NCI-H2081 (cell line): ENCODE measurements around the gene NHS.

Experiments
- DNase-seq, 2 experiments: peaks; one replicate each; lab custom pipeline; 2025; lab: John Stamatoyannopoulos, UW

NHS gene

GRCh38 chrX:17623750-17624149 is 248.8 kb downstream of the NHS start:
- no peak for DNase-seq

- no peak for DNase-seq
Measured at GRCh38 chrX:17627026-17627425, 252.0 kb downstream of the NHS start.

GRCh38 chrX:17628976-17629375 is 254.0 kb downstream of the NHS start:
- no peak for DNase-seq

GRCh38 chrX:17629519-17629918 is 254.5 kb downstream of the NHS start:
- DNase-seq, result no peak

DNA sequence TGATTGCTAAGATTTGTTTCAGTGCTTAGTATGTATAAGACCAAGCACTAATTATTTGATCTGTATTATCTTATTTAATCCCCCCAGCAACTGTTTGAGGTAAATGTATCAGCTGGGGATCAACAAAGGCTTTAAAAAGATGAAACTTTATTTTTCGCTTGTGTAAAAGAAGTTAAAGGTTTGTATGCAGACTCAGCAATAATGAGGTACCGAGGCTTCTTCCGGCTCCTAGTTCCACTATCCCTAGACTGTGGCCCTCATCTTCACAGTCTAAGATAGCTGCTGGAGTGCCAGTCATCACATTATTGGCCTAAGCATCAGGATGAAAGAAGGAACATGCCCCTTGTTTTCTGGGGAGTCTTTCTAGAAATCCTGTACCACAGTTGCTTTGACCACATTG is 256.6 kb downstream of the NHS start:
- no peak for DNase-seq

DNA sequence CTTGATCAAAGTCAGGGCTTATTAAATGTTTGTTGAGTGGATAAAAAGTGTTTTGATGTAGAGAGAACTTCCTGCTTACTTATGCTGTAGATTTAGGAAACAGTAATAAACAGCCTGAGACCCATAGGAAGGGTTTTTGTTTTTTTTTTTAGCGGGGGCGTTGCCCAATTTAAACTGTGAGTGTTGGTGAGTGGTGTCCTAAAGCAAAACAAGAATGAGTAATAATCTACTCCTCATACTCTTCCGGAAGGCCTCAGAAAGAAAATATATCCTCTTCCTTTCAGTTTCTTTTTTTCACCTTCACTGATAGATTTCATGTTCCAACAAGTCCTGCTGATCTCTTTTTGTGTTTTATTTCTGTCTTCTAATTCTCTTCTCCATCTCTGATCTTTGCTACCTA is 257.9 kb downstream of the NHS start:
- no peak for DNase-seq

DNA sequence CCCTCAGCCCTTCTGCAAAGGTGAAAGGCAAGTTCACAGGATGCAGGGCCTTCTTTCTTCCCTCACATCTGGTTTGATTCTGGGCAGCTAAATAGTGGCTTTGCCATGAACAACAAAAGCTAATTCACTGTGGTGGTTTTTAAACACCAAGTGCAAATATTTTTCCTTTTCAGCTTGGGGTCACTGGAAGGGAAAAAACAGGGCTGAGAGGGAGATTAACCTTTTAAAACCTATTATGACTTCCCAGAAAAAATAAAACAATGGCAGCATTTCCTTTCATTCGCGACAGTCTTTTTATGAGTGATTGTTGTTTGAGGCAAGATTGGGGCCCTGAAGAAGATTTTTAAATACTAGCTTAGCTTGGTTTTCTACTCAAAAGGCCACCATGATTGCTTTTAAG is 258.5 kb downstream of the NHS start:
- no peak for DNase-seq

DNA sequence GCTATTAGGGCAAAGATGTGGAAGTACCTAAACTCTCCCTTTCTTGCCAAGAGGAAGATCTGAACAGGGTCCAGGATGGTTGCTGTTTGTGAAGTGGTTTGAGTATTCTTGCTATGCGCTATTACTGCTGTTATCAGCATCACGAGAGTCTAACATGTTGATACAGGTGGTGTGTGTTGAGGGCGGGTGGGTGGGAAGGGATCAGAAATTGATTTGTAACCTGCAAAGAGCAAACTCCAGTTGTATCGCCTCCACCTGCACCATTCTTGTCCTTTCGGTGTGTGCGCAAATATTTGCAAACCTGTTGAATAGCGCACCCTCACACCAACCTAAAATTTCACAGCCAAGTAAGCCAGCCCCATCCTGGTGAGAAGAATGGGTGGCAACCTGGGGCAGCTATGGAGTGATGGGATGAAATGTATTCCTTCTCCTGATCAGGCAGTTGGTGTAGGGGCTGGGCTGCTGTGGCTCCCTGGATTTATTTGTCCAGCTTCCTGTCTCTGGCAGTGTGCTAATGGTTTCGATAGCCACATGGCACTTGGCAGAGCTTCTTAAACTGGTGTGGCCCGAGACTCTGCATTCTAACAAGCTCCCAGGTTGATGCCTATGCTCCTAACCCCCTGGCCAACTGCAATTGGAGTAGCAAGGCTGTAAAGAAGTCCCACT is 259.7 kb downstream of the NHS start:
- DNase-seq, result peak; percentile 50 to 77

DNA sequence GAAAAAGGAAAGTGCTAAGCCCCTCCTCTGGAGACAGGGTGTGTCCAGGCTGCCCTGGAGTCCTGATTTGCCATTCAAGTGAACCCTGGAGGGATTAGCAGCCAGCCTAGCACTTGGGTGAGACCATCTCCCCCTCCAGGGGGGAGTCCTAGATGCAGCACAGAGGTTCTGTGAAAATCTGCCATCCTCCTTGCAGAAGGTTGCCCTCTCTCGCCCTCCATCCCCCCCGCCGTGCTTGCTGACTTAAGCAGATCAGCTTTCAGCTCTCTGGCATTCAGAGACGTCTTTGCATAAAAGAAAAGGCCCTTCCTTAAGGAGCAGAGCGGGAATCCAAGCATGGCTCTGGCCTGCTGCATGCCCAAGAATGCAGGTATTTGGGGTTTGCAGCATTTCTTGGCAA is 260.2 kb downstream of the NHS start:
- no peak for DNase-seq

- DNase-seq, result no peak
Measured at GRCh38 chrX:17637235-17637634, 262.2 kb downstream of the NHS start.

- no peak for DNase-seq
Measured at GRCh38 chrX:17638731-17639130, 263.7 kb downstream of the NHS start.

GRCh38 chrX:17642891-17643290 is 267.9 kb downstream of the NHS start:
- DNase-seq, result no peak

DNA sequence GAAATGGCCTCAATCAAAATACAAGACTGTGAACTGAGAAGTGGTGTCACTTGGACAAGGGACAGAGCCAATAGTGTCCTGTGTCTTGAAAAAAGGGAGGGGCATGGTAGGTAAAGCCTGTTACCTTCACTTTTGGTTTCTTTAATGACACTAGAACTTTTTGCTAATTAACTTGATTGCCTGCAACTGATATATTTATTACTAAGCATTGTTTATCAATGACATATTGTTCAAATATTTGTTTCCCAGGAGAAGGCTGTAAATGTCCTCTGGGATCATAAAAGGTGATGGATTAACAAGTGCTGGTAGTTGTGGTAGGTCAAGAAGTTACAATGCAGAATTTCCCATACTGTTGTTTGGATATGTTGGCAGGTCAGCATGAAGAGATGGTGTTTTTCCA is 268.5 kb downstream of the NHS start:
- DNase-seq, result no peak

- DNase-seq, result no peak
Measured at GRCh38 chrX:17644001-17644400, 269.0 kb downstream of the NHS start.

GRCh38 chrX:17654116-17654515 is 279.1 kb downstream of the NHS start:
- DNase-seq, result no peak

- DNase-seq, result no peak
Measured at GRCh38 chrX:17655211-17656034, 280.4 kb downstream of the NHS start.

- DNase-seq, result no peak
Measured at GRCh38 chrX:17656035-17656418, 281.0 kb downstream of the NHS start.

- DNase-seq, result no peak
Measured at GRCh38 chrX:17656556-17656955, 281.6 kb downstream of the NHS start.

DNA sequence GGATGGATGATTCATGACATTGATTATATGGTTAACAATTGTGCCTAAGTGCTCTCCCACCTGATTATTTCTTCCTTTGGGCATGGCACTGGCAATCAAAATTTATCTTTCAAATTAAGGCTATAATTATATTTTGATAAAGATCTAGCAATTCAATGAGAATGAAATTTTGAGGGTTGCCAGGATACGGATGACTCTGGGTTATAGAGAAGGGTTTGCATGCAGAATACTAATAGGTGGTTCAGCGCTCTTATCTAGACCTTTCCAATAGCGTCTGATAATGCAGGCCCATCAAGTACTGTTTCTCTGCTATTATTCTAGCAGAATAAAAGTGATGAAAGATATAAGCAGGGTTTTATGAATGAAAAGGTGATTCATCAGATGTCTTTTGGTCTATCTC is 287.4 kb downstream of the NHS start:
- no peak for DNase-seq

DNA sequence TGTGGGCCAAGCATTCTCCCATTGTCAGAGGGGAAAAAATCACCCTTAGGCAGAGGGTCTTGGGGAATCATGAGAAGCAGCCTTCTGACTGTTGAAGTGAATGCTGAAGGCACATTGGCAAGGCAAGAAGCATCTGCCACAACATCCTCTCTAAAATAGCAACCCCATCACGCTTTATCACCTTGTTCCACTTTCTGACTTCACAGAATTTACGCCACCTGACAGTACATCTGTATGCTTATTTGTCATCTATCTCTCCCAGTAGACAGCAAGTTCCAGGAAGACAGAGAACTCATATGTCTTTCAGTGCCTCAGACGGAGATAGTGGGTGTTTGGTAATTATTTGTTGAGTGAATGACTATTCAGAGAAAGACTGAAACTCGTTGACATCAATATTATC is 293.9 kb downstream of the NHS start:
- no peak for DNase-seq

DNA sequence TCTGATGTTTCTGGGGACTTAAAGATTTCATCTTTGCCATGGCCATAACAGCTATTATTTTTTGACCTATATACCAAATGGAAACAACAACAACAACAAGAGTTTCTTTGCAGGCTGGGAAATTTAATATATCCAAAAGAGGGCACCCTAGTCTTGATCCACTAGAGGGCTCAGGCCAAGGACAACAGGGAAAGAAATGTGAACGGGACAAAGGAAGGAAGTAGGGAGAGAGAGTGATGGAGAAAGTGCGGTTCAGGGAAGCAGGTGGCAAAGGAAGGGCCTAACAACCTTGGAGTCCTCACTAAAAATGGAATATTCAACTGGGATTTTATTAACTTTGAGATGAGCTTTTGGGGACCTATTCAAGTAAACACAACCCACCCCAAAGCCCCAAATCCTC is 294.5 kb downstream of the NHS start:
- no peak for DNase-seq

- DNase-seq, result no peak
Measured at GRCh38 chrX:17669891-17670290, 294.9 kb downstream of the NHS start.

- DNase-seq, result no peak
Measured at GRCh38 chrX:17670874-17671273, 295.9 kb downstream of the NHS start.

DNA sequence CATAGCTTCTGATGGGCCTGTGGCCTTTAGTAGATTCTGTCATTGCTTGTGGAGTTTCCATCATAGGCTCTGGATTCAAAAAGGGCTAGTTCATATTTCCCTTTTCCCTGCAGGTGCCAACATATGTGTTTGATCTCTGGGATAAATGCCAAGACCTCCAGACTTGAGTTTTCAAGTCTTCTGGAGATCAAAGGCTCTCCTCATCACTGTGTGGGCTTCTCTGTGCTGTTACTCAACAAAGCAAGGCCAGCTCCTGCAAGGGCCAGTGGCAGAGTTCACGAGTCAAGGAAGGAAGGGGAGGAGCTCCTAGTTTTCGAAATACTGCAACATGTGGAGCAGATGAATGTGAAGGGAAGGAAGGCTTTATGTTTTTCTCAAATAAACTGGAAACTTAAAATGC is 299.6 kb downstream of the NHS start:
- DNase-seq, result no peak
